Stimulated activated effector memory CD8-positive, alpha-beta T cell treated with anti-CD3 and anti-CD28 coated beads, Interleukin-12 subunit alpha, Interleukin-12 subunit beta, amount 100 ng/mL, for 72 hours (primary cell): Measurements from ENCODE around the gene HUS1.
A peak's percentile ranks its signal among the peaks of the same experiment; 100 is the strongest.
"Not testable (repeated sequence)": the region's sequence is repeated elsewhere in the genome, so short reads cannot be mapped to it uniquely, and the experiment has no call there.

Experiments used
- ATAC-seq: fragments of 150-1000 bp; cut with Tn5 transposase; 2 replicates; pipeline ENCODE4 v1.10.0; 2021
- DNase-seq, 2 donors: peaks; one replicate each; pipeline ENCODE4 v3.0.0; 2021 to 2022; ENCODE audit warnings: low spot score in 2 of 2
- H3K27ac Mint-ChIP-seq: one replicate; pipeline ENCODE4 v1.8.0; 2022; ENCODE audit warnings: mild to moderate bottlenecking, mixed read lengths
- H3K36me3 Mint-ChIP-seq: one replicate; pipeline ENCODE4 v1.8.0; 2022; ENCODE audit warnings: mild to moderate bottlenecking, mixed read lengths
- H3K4me1 Mint-ChIP-seq: one replicate; pipeline ENCODE4 v1.8.0; 2022; ENCODE audit warnings: mixed read lengths
- H3K4me3 Mint-ChIP-seq: one replicate; pipeline ENCODE4 v1.8.0; 2022; ENCODE audit warnings: mild to moderate bottlenecking, mixed read lengths
- H3K9me3 Mint-ChIP-seq: one replicate; pipeline ENCODE4 v1.8.0; 2022; ENCODE audit warnings: mixed read lengths

HUS1 gene

GRCh38 chr7:47942651-47943050 lies 36.8 kb downstream of the HUS1 start:
- not testable (repeated sequence) for H3K36me3 Mint-ChIP-seq, ATAC-seq, H3K4me3 Mint-ChIP-seq, DNase-seq, H3K27ac Mint-ChIP-seq, H3K9me3 Mint-ChIP-seq
- peaks cover 13% of the 10 kb centered on the region for H3K4me1 Mint-ChIP-seq

GRCh38 chr7:47942132-47942531 lies 37.3 kb downstream of the HUS1 start:
- H3K27ac Mint-ChIP-seq = no peak overlapping the region
- ATAC-seq (no peak), DNase-seq (no peak)
- peaks cover 6% of the 10 kb centered on the region for H3K36me3 Mint-ChIP-seq
- peaks cover 18% of the 10 kb centered on the region for H3K4me1 Mint-ChIP-seq
- H3K9me3 Mint-ChIP-seq = no peaks in the 10 kb centered on the region
- H3K4me3 Mint-ChIP-seq = no peak overlapping the region

- ATAC-seq = no peak
- DNase-seq = no peak
- Mint-ChIP-seq H3K27ac (no peak overlapping the region), H3K9me3 (no peaks in the 10 kb centered on the region), H3K4me3 (no peak overlapping the region), H3K4me1 (peaks cover 16% of the 10 kb centered on the region), H3K36me3 (peaks cover 2% of the 10 kb centered on the region)
Observed at GRCh38 chr7:47941136-47941844, 38.1 kb downstream of the HUS1 start.

GRCh38 chr7:47940088-47941013 lies 39.1 kb downstream of the HUS1 start:
- no peak overlapping the region for H3K27ac Mint-ChIP-seq
- DNase-seq (no peak), ATAC-seq (no peak)
- peaks cover 14% of the 10 kb centered on the region for H3K4me1 Mint-ChIP-seq
- no peaks in the 10 kb centered on the region for H3K9me3 Mint-ChIP-seq
- H3K4me3 Mint-ChIP-seq = no peak overlapping the region
- H3K36me3 Mint-ChIP-seq = no peaks in the 10 kb centered on the region

GRCh38 chr7:47939425-47940036 lies 39.9 kb downstream of the HUS1 start:
- ATAC-seq (no peak), DNase-seq (no peak)
- Mint-ChIP-seq H3K36me3 (no peaks in the 10 kb centered on the region), H3K4me1 (peaks cover 14% of the 10 kb centered on the region), H3K27ac (no peak overlapping the region), H3K9me3 (no peaks in the 10 kb centered on the region), H3K4me3 (no peak overlapping the region)

- no peak for DNase-seq
- Mint-ChIP-seq H3K27ac (no peak overlapping the region), H3K4me1 (peaks cover 14% of the 10 kb centered on the region), H3K9me3 (no peaks in the 10 kb centered on the region), H3K4me3 (no peak overlapping the region), H3K36me3 (no peaks in the 10 kb centered on the region)
- ATAC-seq = no peak
Observed at GRCh38 chr7:47938574-47939165, 40.7 kb downstream of the HUS1 start.

GRCh38 chr7:47937711-47938573 lies 41.5 kb downstream of the HUS1 start:
- no peak for DNase-seq
- ATAC-seq = no peak
- Mint-ChIP-seq H3K4me3 (peak overlapping the region; percentile 33), H3K36me3 (no peaks in the 10 kb centered on the region), H3K27ac (peak overlapping the region; percentile 74), H3K4me1 (peaks cover 14% of the 10 kb centered on the region), H3K9me3 (no peaks in the 10 kb centered on the region)

- Mint-ChIP-seq H3K36me3 (no peaks in the 10 kb centered on the region), H3K9me3 (no peaks in the 10 kb centered on the region), H3K4me3 (peak overlapping the region; percentile 33), H3K27ac (peak overlapping the region; percentile 74), H3K4me1 (peaks cover 14% of the 10 kb centered on the region)
- DNase-seq (peak; percentile 26 to 70), ATAC-seq (peak; percentile 97)
Observed at GRCh38 chr7:47937065-47937687, 42.2 kb downstream of the HUS1 start.

- no peak for ATAC-seq
Observed at GRCh38 chr7:47936323-47936722, 43.1 kb downstream of the HUS1 start.

GRCh38 chr7:47935336-47935735 lies 44.1 kb downstream of the HUS1 start:
- no peak overlapping the region for H3K4me3 Mint-ChIP-seq
- ATAC-seq = no peak
- no peaks in the 10 kb centered on the region for H3K36me3 Mint-ChIP-seq
- H3K27ac Mint-ChIP-seq = no peak overlapping the region
- H3K4me1 Mint-ChIP-seq = peaks cover 14% of the 10 kb centered on the region
- no peaks in the 10 kb centered on the region for H3K9me3 Mint-ChIP-seq
- DNase-seq = no peak

More at GRCh38 chr7:47936323-47936722, 43.1 kb downstream of the HUS1 start:
- no peaks in the 10 kb centered on the region for H3K9me3 Mint-ChIP-seq
- H3K36me3 Mint-ChIP-seq = no peaks in the 10 kb centered on the region
- no peak overlapping the region for H3K4me3 Mint-ChIP-seq
- H3K4me1 Mint-ChIP-seq = peaks cover 14% of the 10 kb centered on the region
- no peak for DNase-seq
- no peak overlapping the region for H3K27ac Mint-ChIP-seq

- H3K4me3 Mint-ChIP-seq = no peak overlapping the region
- H3K4me1 Mint-ChIP-seq = peaks cover 14% of the 10 kb centered on the region
- H3K36me3 Mint-ChIP-seq = no peaks in the 10 kb centered on the region
- ATAC-seq (no peak), DNase-seq (no peak)
- no peaks in the 10 kb centered on the region for H3K9me3 Mint-ChIP-seq
- H3K27ac Mint-ChIP-seq = no peak overlapping the region
Observed at GRCh38 chr7:47934831-47935230, 44.6 kb downstream of the HUS1 start.

- Mint-ChIP-seq H3K9me3 (no peaks in the 10 kb centered on the region), H3K27ac (no peak overlapping the region), H3K4me1 (peaks cover 13% of the 10 kb centered on the region), H3K4me3 (no peak overlapping the region), H3K36me3 (no peaks in the 10 kb centered on the region)
- DNase-seq = no peak
- no peak for ATAC-seq
Observed at GRCh38 chr7:47933215-47933614, 46.2 kb downstream of the HUS1 start.

- Mint-ChIP-seq H3K4me1 (peaks cover 7% of the 10 kb centered on the region), H3K9me3 (no peaks in the 10 kb centered on the region), H3K4me3 (no peak overlapping the region), H3K36me3 (no peaks in the 10 kb centered on the region), H3K27ac (no peak overlapping the region)
- ATAC-seq (no peak), DNase-seq (no peak)
Observed at GRCh38 chr7:47932466-47933037, 46.9 kb downstream of the HUS1 start.

GRCh38 chr7:47932016-47932415 lies 47.4 kb downstream of the HUS1 start:
- DNase-seq (no peak), ATAC-seq (no peak)
- Mint-ChIP-seq H3K4me3 (no peak overlapping the region), H3K36me3 (no peaks in the 10 kb centered on the region), H3K9me3 (no peaks in the 10 kb centered on the region), H3K4me1 (peaks cover 1% of the 10 kb centered on the region), H3K27ac (no peak overlapping the region)
